BLaER1 treated with 17β-estradiol and CSF1 and Interleukin-3, amounts not matched to agents 10 nM and 100 nM (cell line): Measurements from ENCODE around the gene CSF1R.

ENCODE experiments used
- H3K27ac ChIP-seq, 11 experiments: shearing (Covaris generic); formaldehyde crosslinking; 2 replicates each; pipeline ENCODE4 v1.8.1; 2022
- H3K27me3 ChIP-seq, 11 experiments: shearing (Covaris generic); formaldehyde crosslinking; 2 replicates each; pipeline ENCODE4 v1.8.1; 2022
- H3K36me3 ChIP-seq, 11 experiments: shearing (Covaris generic); formaldehyde crosslinking; 2 replicates each; pipeline ENCODE4 v1.8.1; 2022
- H3K4me1 ChIP-seq, 10 experiments: shearing (Covaris generic); formaldehyde crosslinking; 2 replicates each; pipeline ENCODE4 v1.8.1; 2022
- H3K4me2 ChIP-seq, 11 experiments: shearing (Covaris generic); formaldehyde crosslinking; 2 replicates each; pipeline ENCODE4 v1.8.1; 2022
- H3K4me3 ChIP-seq, 10 experiments: shearing (Covaris generic); formaldehyde crosslinking; 2 replicates each; pipeline ENCODE4 v1.8.1; 2022
- H3K9ac ChIP-seq, 11 experiments: shearing (Covaris generic); formaldehyde crosslinking; 2 replicates each; pipeline ENCODE4 v1.8.1; 2022
- H3K9me3 ChIP-seq, 11 experiments: shearing (Covaris generic); formaldehyde crosslinking; replicated peaks in 1 of 11; 2 replicates each; pipeline ENCODE4 v1.8.1; 2022
- H4K20me1 ChIP-seq, 11 experiments: shearing (Covaris generic); formaldehyde crosslinking; 2 replicates each; pipeline ENCODE4 v1.8.1; 2022
- Cebpa-rat ChIP-seq, 11 experiments: shearing (Covaris generic); IDR thresholded peaks; 2 replicates each; pipeline ENCODE4 v1.8.1; 2022

CSF1R gene

GRCh38 chr5:150085950-150086715, at the start of gene CSF1R:
CSF1R (minus strand) TSS chr5:150086554; CDS start chr5:150086427, 127 bp downstream.
- H4K20me1 ChIP-seq = peaks cover 0 to 4% (median 0%) of the 10 kb centered on the region in 11 experiments; a peak in 1 of 22 replicates
- peaks cover 0 to 5% (median 0%) of the 10 kb centered on the region in 11 experiments; a peak in 8 of 22 replicates for H3K36me3 ChIP-seq
- peaks cover 51 to 96% (median 75%) of the 10 kb centered on the region in 10 experiments for H3K4me1 ChIP-seq
- H3K9me3 ChIP-seq = no peaks in the 10 kb centered on the region
- H3K4me2 ChIP-seq = peak within 1 kb of the TSS; percentile 21 to 99 (median 95); a peak in 18 of 22 replicates
- peak within 1 kb of the TSS in 7 of 11 experiments; percentile 23 to 89 (median 79); a peak in 13 of 22 replicates for H3K9ac ChIP-seq
- H3K27ac ChIP-seq = peak within 1 kb of the TSS; percentile 6 to 96 (median 86); a peak in 21 of 22 replicates
- no peaks in the 10 kb centered on the region for H3K27me3 ChIP-seq
- H3K4me3 ChIP-seq = peak within 1 kb of the TSS in 7 of 10 experiments; percentile 43 to 75 (median 70); a peak in 13 of 20 replicates
- TF ChIP-seq Cebpa-rat (IDR thresholded peaks at IDR 0.05) = 0 out of 22 replicates have a peak, but pooled peaks of 1 of the 11 experiments have one; percentile 20

- TF ChIP-seq Cebpa-rat (IDR thresholded peaks at IDR 0.05) = no peak
- no peak overlapping the region for H3K4me3 ChIP-seq
- H3K27me3 ChIP-seq = no peaks in the 10 kb centered on the region
- H3K27ac ChIP-seq = peak overlapping the region in 8 of 11 experiments; percentile 5 to 91 (median 37); a peak in 10 of 22 replicates
- peak overlapping the region in 5 of 11 experiments; percentile 21 to 81 (median 37); a peak in 10 of 22 replicates for H3K9ac ChIP-seq
- H3K9me3 ChIP-seq = no peaks in the 10 kb centered on the region
- peak overlapping the region in 8 of 11 experiments; percentile 1 to 100 (median 52); a peak in 8 of 22 replicates for H3K4me2 ChIP-seq
- peaks cover 0 to 69% (median 59%) of the 10 kb centered on the region in 11 experiments; a peak in 17 of 22 replicates for H3K36me3 ChIP-seq
- peaks cover 80 to 100% (median 98%) of the 10 kb centered on the region in 10 experiments for H3K4me1 ChIP-seq
- no peaks in the 10 kb centered on the region for H4K20me1 ChIP-seq
Observed at GRCh38 chr5:150135557-150136304, 49.4 kb upstream of the CSF1R start.

GRCh38 chr5:150134198-150134588, 47.8 kb upstream of the CSF1R start:
- peaks cover 0 to 83% (median 74%) of the 10 kb centered on the region in 11 experiments; a peak in 18 of 22 replicates for H3K36me3 ChIP-seq

GRCh38 chr5:150133581-150134197, 47.3 kb upstream of the CSF1R start:
- TF ChIP-seq Cebpa-rat (IDR thresholded peaks at IDR 0.05) = no peak
- H4K20me1 ChIP-seq = no peaks in the 10 kb centered on the region
- peak overlapping the region in 10 of 11 experiments; percentile 6 to 67 (median 22); a peak in 15 of 22 replicates for H3K4me2 ChIP-seq
- H3K9ac ChIP-seq = peak overlapping the region in 1 of 11 experiments; percentile 8; a peak in 1 of 22 replicates
- no peak overlapping the region for H3K4me3 ChIP-seq
- no peaks in the 10 kb centered on the region for H3K27me3 ChIP-seq
- peaks cover 75 to 99% (median 86%) of the 10 kb centered on the region in 10 experiments for H3K4me1 ChIP-seq
- H3K36me3 ChIP-seq = peaks cover 0 to 88% (median 79%) of the 10 kb centered on the region in 11 experiments; a peak in 18 of 22 replicates
- no peaks in the 10 kb centered on the region for H3K9me3 ChIP-seq
- H3K27ac ChIP-seq = no peak overlapping the region; a peak in 2 of 22 replicates

More at GRCh38 chr5:150134198-150134588, 47.8 kb upstream of the CSF1R start:
- H3K27ac ChIP-seq = peak overlapping the region in 3 of 11 experiments; percentile 1 to 80 (median 24); a peak in 2 of 22 replicates
- H3K4me1 ChIP-seq = peaks cover 78 to 99% (median 89%) of the 10 kb centered on the region in 10 experiments
- no peak for TF ChIP-seq Cebpa-rat (IDR thresholded peaks at IDR 0.05)
- peak overlapping the region in 3 of 11 experiments; percentile 14 to 21 (median 19); a peak in 1 of 22 replicates for H3K9ac ChIP-seq
- H4K20me1 ChIP-seq = no peaks in the 10 kb centered on the region
- H3K27me3 ChIP-seq = no peaks in the 10 kb centered on the region
- H3K4me3 ChIP-seq = no peak overlapping the region
- peak overlapping the region in 10 of 11 experiments; percentile 5 to 67 (median 20); a peak in 10 of 22 replicates for H3K4me2 ChIP-seq
- H3K9me3 ChIP-seq = no peaks in the 10 kb centered on the region

GRCh38 chr5:150132740-150133139, 46.4 kb upstream of the CSF1R start:
- peaks cover 72 to 99% (median 84%) of the 10 kb centered on the region in 10 experiments for H3K4me1 ChIP-seq
- TF ChIP-seq Cebpa-rat (IDR thresholded peaks at IDR 0.05) = no peak
- no peaks in the 10 kb centered on the region for H3K9me3 ChIP-seq
- peak overlapping the region in 7 of 11 experiments; percentile 15 to 60 (median 23); a peak in 11 of 22 replicates for H3K27ac ChIP-seq
- H4K20me1 ChIP-seq = no peaks in the 10 kb centered on the region
- peak overlapping the region; percentile 6 to 72 (median 25); a peak in 21 of 22 replicates for H3K4me2 ChIP-seq
- H3K4me3 ChIP-seq = no peak overlapping the region
- peak overlapping the region in 7 of 11 experiments; percentile 11 to 41 (median 31); a peak in 4 of 22 replicates for H3K9ac ChIP-seq
- H3K27me3 ChIP-seq = no peaks in the 10 kb centered on the region
- H3K36me3 ChIP-seq = peaks cover 0 to 97% (median 88%) of the 10 kb centered on the region in 11 experiments; a peak in 18 of 22 replicates

GRCh38 chr5:150131978-150132694, 45.8 kb upstream of the CSF1R start:
- Histone ChIP-seq H3K9me3 (no peaks in the 10 kb centered on the region), H3K9ac (peak overlapping the region in 8 of 11 experiments; percentile 8 to 41 (median 30); a peak in 5 of 22 replicates), H3K27me3 (no peaks in the 10 kb centered on the region), H3K4me2 (peak overlapping the region; percentile 3 to 72 (median 23); a peak in 18 of 22 replicates), H3K36me3 (peaks cover 0 to 99% (median 90%) of the 10 kb centered on the region in 11 experiments; a peak in 18 of 22 replicates), H3K4me1 (peaks cover 66 to 93% (median 78%) of the 10 kb centered on the region in 10 experiments), H3K4me3 (no peak overlapping the region), H3K27ac (peak overlapping the region in 7 of 11 experiments; percentile 15 to 60 (median 23); a peak in 14 of 22 replicates), H4K20me1 (no peaks in the 10 kb centered on the region)
- no peak for TF ChIP-seq Cebpa-rat (IDR thresholded peaks at IDR 0.05)

- Histone ChIP-seq H3K27me3 (no peaks in the 10 kb centered on the region), H3K9ac (peak overlapping the region in 2 of 11 experiments; percentile 19 to 41; a peak in 2 of 22 replicates), H3K36me3 (peaks cover 0 to 99% (median 90%) of the 10 kb centered on the region in 11 experiments; a peak in 18 of 22 replicates), H4K20me1 (no peaks in the 10 kb centered on the region), H3K4me3 (no peak overlapping the region), H3K4me2 (peak overlapping the region in 6 of 11 experiments; percentile 3 to 72 (median 64); a peak in 10 of 22 replicates), H3K27ac (peak overlapping the region in 3 of 11 experiments; percentile 17 to 60 (median 28); a peak in 5 of 22 replicates), H3K9me3 (no peaks in the 10 kb centered on the region), H3K4me1 (peaks cover 59 to 86% (median 72%) of the 10 kb centered on the region in 10 experiments)
- TF ChIP-seq Cebpa-rat (IDR thresholded peaks at IDR 0.05) = no peak
Observed at GRCh38 chr5:150131461-150131860, 45.1 kb upstream of the CSF1R start.
